Measurements from ENCODE around the gene SUN1.

- TF ChIP-seq CTCF (IDR thresholded peaks at IDR 0.05): no peak
- no peak for TF ChIP-seq ZFX (IDR thresholded peaks at IDR 0.05; ENCODE audit: borderline replicate concordance)
These were observed 23.6 kb downstream of the SUN1 start for GRCh38 chr7:855686-856369.
